SH-SY5Y (cell line): ENCODE data around the gene SIGLEC7.

Source experiments
- GATA2 ChIP-seq: IDR thresholded peaks from 2 replicates; pipeline ENCODE4 v1.6.1; 2011; ENCODE audit warnings: mild to moderate bottlenecking, low read depth, low read length
- GATA3 ChIP-seq: IDR thresholded peaks from 2 replicates; pipeline ENCODE4 v1.6.1; 2011; ENCODE audit warnings: low read depth, mild to moderate bottlenecking, low read length, moderate library complexity

SIGLEC7 gene

DNA sequence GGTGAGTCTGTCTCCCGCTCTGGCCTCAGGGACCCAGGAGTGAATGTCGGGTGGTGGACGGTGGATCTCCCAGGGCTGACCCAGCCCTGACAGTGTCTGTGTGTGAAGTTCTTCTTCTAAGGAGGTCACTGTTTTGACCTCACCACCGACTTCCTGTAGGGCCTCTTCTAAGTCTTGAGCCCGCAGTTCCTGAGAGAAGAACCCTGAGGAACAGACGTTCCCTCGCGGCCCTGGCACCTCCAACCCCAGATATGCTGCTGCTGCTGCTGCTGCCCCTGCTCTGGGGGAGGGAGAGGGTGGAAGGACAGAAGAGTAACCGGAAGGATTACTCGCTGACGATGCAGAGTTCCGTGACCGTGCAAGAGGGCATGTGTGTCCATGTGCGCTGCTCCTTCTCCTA is at the start of gene SIGLEC7:
Gene SIGLEC7 (plus strand): TSS at position 183 of the 400 bp plus-strand sequence. CDS start 69 bp downstream, at position 252.
- TF ChIP-seq GATA2, result no peak
- TF ChIP-seq GATA3, result no peak

DNA sequence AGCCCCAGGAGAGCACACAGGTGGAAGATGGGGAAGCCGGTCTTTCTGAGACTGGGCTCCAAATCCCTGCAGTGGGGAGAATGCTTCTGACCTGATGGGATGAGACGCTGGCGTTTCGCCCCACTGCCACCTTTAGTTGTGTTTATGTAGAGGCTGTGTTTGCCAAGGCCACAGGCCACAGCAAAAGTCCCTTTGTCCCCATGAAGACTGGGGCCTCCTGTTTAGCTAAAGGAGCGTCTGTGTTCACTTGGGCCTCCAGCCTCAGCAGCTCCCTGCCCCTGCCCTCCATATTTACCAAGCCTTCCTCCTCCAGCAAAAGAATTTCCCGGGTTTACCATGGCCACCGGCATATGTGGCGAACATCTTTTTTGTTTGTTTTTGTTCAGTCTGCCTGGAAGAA is 49.0 kb upstream of the SIGLEC7 start:
- TF ChIP-seq GATA2 (no peak), GATA3 (no peak)

DNA sequence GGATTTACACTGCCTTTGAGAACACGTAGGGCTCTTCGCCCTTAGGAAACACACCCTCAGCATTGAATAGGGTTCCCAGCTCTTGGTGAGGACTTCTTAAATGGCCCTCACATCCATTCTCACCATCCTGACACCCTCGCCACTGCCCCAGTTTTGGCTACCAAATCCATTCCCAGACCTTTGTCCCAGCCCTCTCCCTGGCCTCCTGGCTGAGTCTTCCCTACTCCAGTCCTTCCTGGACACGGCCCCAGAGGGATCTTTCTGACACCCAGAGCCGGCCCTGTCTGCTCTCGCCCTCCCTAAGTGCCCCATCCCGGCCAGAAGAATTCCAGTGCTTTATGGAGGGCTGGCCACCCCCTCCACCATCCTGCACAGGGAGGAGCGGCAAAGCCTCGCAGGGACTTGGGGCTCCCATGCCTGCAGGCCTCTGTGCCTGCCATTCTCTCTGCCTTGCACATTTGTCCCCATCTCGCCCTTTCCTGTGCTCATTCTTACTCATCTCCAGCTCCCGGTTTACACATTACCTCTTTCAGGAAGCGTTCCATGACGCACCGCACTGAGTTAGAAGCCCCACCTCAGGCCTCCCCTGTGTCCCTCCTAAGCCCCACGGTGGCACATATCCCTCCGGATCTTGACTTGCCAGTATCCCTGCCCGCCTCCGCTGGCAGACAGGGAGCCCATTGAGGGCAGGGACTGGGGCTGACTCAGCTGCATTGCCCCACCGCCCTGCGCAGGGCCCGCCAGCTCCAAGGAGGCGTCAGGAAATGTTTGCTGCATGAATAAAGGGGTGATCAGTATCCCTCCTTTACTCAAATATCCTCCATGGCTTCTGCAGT is 48.4 kb upstream of the SIGLEC7 start:
- TF ChIP-seq GATA2 (no peak), GATA3 (no peak)

DNA sequence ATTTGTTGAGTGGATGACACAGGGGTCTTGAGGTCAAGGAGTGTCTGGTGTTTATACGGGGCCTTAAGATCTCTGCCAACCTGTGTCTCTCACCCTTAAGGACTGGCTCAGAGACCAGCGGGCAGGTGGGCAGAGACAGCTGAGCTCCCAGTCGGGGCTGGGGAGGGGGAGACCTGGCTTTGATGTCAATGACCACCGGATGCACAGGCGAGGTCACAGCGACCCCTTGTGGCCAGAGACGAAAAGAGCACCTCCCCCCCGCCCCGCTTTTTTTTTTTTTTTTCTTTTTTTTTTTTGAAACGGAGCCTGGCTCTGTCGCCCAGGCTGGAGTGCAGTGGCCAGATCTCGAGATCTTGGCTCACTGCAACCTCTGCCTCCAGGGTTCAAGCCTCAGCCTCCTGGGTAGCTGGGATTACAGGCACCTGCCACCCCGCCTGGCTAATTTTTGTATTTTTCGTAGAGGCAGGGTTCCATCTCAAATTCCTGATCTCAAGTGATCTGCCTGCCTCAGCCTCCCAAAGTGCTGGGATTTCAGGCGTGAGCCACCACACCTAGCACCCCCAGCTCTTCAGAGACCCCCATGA is 47.3 kb upstream of the SIGLEC7 start:
- no peak for TF ChIP-seq GATA3
- TF ChIP-seq GATA2, result no peak

DNA sequence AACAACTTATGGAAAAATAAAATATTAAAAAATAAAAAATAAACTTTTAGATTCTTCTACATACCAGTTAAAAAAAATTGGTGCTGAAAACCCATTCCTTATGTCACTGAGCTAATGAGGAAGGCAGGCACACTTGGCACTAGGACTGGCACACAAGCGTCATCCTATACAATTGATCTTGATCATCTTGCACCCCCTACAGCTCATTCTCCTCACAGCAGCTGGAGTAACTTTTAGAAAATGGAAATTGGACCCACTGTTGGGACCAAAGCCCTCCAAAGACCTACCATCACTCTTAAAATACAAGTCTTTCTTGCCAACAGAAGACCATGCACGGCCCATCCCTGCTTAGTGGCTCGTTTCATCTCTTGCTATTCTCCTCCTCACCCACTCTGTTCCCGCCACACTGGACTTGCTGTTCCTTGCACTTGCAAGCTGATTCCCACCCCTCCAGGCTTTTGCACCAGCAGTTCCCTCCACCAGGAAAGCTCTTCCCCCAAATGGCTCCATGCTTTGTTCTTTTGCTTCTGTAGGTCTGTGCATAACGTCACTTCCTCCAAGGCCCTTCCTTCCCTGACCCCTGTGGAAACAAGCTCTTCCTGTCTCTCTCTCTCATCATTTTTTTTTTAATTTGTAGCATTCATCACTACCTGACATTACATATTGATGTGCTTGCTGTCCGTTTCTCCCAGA is 45.5 kb upstream of the SIGLEC7 start:
- TF ChIP-seq GATA3 (no peak), GATA2 (no peak)

DNA sequence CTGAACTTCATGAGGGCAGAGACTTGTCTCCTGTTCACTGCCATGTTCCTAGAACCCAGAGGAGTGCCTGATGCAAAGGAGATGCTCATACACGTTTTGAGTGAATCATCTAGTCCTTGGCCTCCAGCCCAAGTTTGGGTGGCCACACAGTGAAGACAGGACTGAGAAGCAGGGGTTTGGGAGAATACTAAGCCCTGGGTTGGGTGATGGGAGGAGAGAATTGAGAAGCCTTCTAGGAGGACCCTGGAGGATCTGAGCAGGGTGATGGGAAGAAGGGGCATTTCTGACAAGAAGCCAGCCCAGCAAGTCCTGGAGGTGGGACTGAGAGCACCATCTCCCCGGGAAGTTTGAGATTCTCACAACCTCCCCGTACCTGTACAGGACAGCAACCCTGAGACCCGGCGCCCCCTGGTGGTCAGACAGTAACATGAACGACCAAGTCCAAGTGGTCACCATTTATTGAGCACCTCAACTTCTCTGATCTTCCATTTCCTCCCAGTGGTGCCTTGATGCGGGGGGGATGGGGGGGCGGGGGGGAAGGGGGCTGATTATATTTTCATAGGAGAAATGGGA is 44.8 kb upstream of the SIGLEC7 start:
- TF ChIP-seq GATA3 (no peak), GATA2 (no peak)

DNA sequence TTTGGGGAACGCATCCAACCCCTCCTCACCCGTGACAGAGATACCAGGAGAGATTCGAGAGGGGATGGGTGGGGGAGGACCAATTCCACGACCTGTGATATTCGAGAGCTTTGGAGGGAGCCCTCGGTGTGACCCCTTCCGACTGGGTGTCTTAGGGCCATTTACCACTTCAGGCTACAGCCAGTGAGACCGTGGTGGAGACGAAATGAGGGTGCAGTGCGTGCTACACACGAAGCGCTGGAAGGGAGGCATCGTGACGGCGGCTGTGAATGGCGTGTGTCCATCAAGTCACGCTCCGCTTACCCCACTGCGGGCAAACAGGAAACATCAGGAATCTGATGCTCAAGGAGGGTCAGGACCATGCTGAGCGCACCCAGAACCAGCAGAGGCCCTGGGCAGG is 44.3 kb upstream of the SIGLEC7 start:
- TF ChIP-seq GATA3, result no peak
- TF ChIP-seq GATA2, result no peak

DNA sequence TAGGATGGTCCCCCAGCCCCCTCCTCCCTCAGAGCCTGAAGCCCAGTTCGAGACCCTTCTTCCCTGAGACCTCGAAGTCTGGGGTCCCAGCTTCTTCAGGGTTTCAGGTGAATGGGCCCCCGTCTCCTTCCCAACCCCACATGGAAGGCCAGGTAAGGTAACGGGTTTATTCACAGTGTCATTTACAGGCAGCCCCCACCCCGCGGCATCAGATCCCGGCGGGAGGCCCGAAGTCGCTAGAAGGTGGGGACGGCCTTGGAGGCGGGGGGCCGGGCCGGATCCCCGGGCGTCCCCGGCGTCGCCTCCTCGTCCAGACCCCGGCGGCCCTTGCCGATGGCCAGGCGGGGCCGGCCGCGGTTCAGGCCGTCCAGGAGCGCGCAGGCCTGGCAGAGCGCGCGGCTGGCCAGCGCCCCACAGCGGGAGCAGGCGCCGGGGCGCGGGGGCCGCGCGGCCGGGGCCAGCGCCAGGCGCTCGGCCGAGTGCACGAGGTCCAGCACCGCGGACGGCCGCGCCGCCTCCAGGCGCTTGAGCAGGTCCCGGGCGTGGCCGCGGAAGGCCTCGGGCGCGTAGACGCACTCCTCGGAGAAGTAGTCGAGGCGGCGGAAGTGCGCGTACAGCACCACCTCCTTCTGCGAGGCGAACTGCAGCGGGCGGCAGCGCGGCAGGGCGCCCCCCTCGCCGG is 43.6 kb upstream of the SIGLEC7 start:
- TF ChIP-seq GATA2 (no peak), GATA3 (no peak)

DNA sequence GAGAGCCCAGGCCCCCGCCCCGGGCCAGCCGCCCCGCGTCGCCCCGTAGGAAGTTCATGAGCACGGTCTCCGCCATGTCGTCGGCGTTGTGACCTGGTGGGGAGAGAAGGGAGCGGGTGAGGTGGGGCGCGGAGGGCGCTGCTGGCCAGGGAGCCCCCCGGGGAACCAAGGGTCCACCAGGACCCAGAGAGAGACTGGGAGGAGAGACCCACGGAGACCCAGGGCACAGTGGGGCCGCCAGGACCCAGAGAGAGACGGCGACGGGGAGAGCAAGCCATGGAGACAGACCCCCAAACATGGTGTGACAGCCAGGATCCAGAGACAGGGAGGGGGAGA is 43.1 kb upstream of the SIGLEC7 start:
- TF ChIP-seq GATA3 (no peak), GATA2 (no peak)

DNA sequence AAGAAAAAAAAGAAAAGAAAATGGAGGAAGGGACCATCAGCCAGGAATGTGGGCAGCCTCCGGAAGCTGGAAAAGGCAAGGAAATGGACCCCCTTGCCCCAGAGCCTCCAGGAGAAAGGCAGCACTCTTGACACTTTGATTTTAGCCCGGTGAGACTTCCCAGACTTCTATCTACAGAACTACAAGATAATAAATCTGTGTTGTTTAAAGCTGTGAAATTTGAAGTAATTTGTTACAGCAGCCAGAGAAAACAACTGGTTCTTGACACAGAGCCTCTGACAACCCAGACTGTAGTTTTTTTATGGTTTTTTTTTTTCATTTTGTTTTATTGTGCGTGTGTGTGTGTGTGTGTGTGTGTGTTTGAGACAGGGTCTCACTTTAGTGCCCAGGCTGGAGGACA is 41.5 kb upstream of the SIGLEC7 start:
- TF ChIP-seq GATA2, result no peak
- TF ChIP-seq GATA3, result no peak

DNA sequence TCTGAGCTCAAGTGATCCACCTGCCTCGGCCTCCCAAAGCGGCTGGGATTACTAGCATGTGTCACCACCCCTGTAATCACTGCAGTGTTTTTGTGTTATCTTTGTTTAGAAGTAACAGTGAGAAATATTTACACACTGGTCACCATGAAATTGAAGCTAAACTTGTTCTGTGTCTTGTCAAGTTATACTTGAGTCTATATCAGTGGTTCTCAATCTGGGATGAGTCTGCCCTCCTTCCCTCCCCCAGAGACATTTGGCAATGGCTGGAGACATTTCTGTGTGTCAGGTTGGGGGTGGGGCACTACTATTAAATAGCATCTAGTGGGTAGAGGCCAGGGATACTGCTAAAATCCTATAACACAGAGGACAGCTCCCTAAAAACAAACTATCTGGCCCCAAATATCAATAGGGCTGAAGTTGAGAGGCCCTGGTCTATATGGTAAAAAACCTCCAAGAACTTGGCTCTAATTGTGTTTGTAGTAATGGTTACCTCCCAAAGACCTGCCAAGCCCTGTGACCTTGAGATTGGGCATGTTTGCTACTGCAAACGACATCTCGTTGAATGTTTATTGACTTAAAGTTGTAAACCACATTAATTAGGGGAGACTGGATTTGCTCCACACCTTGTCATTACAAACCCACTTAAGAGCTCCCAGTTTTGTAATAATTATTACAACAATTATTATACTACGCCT is 40.8 kb upstream of the SIGLEC7 start:
- TF ChIP-seq GATA3, result no peak
- TF ChIP-seq GATA2, result no peak

DNA sequence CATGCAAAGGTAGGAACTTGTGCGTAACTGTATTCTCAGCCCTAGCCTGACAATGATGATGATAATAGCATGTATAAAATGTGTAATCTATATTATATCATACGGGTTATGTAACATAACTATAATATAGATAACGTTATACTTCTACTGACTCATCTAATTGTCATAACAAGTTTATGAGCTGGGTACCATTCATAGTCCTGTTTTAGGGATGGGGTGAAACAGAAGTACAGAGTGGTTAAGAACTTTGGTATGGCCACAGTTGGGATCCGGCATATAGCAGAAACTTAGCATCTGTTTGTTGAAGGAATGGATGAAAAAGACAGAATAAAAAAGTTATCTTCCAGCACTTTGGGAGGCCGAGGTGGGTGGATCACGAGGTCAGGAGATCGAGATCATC is 39.1 kb upstream of the SIGLEC7 start:
- TF ChIP-seq GATA3 (no peak), GATA2 (no peak)

DNA sequence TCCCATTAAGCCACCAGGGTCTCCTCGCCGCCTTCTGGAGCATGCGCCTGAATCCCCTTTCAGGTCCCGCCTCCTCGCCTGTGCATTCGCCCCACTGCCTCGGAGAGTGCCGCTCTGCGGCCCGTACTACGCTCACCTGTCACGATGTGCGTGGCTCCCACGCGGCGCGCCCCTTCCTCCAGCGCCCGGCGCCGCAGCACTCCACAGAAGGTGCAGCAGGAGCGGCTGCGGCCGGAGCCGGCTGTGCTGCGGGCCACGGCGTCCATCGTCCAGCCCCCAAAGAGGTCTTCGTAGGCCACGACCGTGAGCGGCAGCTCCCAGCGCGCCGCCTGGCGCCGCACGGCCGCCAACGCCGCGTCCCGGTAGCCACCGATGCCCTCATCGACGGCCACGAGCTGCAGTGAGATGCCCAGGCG is 38.2 kb upstream of the SIGLEC7 start:
- TF ChIP-seq GATA3 (no peak), GATA2 (no peak)
